Urothelium cell line (cell line): ENCODE results near the gene GLI1.
A peak's percentile ranks its signal among the peaks of the same experiment; 100 is the strongest.

ENCODE experiments used
- DNase-seq: peaks from one replicate; pipeline ENCODE4 v3.0.0; 2011; ENCODE audit warnings: low spot score, mixed read lengths
- FAIRE-seq: peaks from 2 replicates; lab custom pipeline; 2011; peaks lifted over from hg19 to GRCh38; lab: Jason Lieb, UNC

Gene GLI1

GRCh38 chr12:57459055-57459749 lies 383 bp upstream of the GLI1 start:
- FAIRE-seq (no peak), DNase-seq (peak; percentile 89)

GRCh38 chr12:57460468-57460784 lies 841 bp downstream of the GLI1 start:
- FAIRE-seq (no peak), DNase-seq (no peak)

- DNase-seq (no peak), FAIRE-seq (no peak)
These were observed 1.3 kb downstream of the GLI1 start for GRCh38 chr12:57460841-57461275.

- no peak for FAIRE-seq
- DNase-seq: peak; percentile 89
These were observed 1.8 kb downstream of the GLI1 start for GRCh38 chr12:57461276-57461916.

GRCh38 chr12:57461917-57462250 lies 2.3 kb downstream of the GLI1 start:
- FAIRE-seq: no peak
- DNase-seq: peak; percentile 32

GRCh38 chr12:57462251-57462911 lies 2.8 kb downstream of the GLI1 start:
- DNase-seq (peak; percentile 93), FAIRE-seq (peak; percentile 88)

GRCh38 chr12:57462912-57463253 lies 3.3 kb downstream of the GLI1 start:
- no peak for FAIRE-seq

GRCh38 chr12:57464569-57464968 lies 5.0 kb downstream of the GLI1 start:
- DNase-seq (no peak), FAIRE-seq (no peak)

More at GRCh38 chr12:57462912-57463253, 3.3 kb downstream of the GLI1 start:
- DNase-seq: no peak

GRCh38 chr12:57465030-57465746 lies 5.6 kb downstream of the GLI1 start:
- no peak for DNase-seq
- no peak for FAIRE-seq

- FAIRE-seq (no peak), DNase-seq (no peak)
These were observed 6.3 kb downstream of the GLI1 start for GRCh38 chr12:57465747-57466505.

- DNase-seq (no peak), FAIRE-seq (no peak)
These were observed 7.8 kb downstream of the GLI1 start for GRCh38 chr12:57467212-57467874.

GRCh38 chr12:57467915-57468314 lies 8.3 kb downstream of the GLI1 start:
- no peak for FAIRE-seq
- no peak for DNase-seq

- no peak for FAIRE-seq
- no peak for DNase-seq
These were observed 9.9 kb downstream of the GLI1 start for GRCh38 chr12:57469296-57470164.

GRCh38 chr12:57470286-57470969 lies 10.8 kb downstream of the GLI1 start:
- DNase-seq (no peak), FAIRE-seq (no peak)

- FAIRE-seq: no peak
These were observed 11.5 kb downstream of the GLI1 start for GRCh38 chr12:57470970-57471656.

GRCh38 chr12:57471661-57472060 lies 12.1 kb downstream of the GLI1 start:
- DNase-seq (no peak), FAIRE-seq (no peak)

More at GRCh38 chr12:57470970-57471656, 11.5 kb downstream of the GLI1 start:
- no peak for DNase-seq

- no peak for FAIRE-seq
- no peak for DNase-seq
These were observed 12.8 kb downstream of the GLI1 start for GRCh38 chr12:57472391-57472790.

GRCh38 chr12:57473392-57473791 lies 13.8 kb downstream of the GLI1 start:
- DNase-seq: no peak
- FAIRE-seq: no peak
